Lower leg skin (tissue), 4 donors: Measurements from ENCODE around the gene CCR3. TPM values are rescaled to one million over a fixed set of nuclear protein-coding genes. Genes with fewer than 3 reads are reported as not detected.

Experiments used
- DNase-seq, 2 donors: peaks; one replicate each; pipeline ENCODE4 v3.0.0-alpha.2; 2019; ENCODE audit warnings: low spot score in 2 of 2
- H3K4me3 ChIP-seq: fragments of 200-600 bp; sonication (generic); 2 replicates; pipeline ENCODE4 v1.5.1; 2017; ENCODE audit warnings: mild to moderate bottlenecking, low read depth; ENCODE audit not compliant: poor library complexity, severe bottlenecking
- POLR2A ChIP-seq, 2 donors: fragments of 450-650 bp; IDR thresholded peaks; one replicate each; pipeline ENCODE4 v1.6.1; 2016 to 2017; ENCODE audit warnings: antibody characterized with exemption in 2 of 2, mild to moderate bottlenecking in 1 of 2, moderate library complexity in 1 of 2
- WGBS, 2 donors: methylation state at CpG; one replicate each; pipeline ENCODE4 v1.1.5; 2018; 5-methylcytosine and 5-hydroxymethylcytosine counted together
- intact Hi-C: fragments of 100-400 bp; cut with DNase I; formaldehyde crosslinking; loops from one replicate; pipeline ENCODE4 v1.15.0; 2023; ENCODE audit warnings: low total_unique reads
- total RNA-seq, 4 donors: library from RNA; depleted of rRNA; stranded (reverse); fragments of >200 nt; gene quantifications; one replicate each; pipeline ENCODE4 v1.1.0, GENCODE V29; 2016
- TF ChIP-seq, protein P1 (sequence below), 3 donors: fragments of 450-650 bp; IDR thresholded peaks; one replicate each; pipeline ENCODE4 v1.5.1; 2016; ENCODE audit warnings: antibody characterized with exemption in 3 of 3, mild to moderate bottlenecking in 3 of 3, moderate library complexity in 2 of 3

The CCR3 gene
- total RNA-seq, 4 donors from 2014 or later: 0.55 to 3.2 (median 2.4) TPM

DNA sequence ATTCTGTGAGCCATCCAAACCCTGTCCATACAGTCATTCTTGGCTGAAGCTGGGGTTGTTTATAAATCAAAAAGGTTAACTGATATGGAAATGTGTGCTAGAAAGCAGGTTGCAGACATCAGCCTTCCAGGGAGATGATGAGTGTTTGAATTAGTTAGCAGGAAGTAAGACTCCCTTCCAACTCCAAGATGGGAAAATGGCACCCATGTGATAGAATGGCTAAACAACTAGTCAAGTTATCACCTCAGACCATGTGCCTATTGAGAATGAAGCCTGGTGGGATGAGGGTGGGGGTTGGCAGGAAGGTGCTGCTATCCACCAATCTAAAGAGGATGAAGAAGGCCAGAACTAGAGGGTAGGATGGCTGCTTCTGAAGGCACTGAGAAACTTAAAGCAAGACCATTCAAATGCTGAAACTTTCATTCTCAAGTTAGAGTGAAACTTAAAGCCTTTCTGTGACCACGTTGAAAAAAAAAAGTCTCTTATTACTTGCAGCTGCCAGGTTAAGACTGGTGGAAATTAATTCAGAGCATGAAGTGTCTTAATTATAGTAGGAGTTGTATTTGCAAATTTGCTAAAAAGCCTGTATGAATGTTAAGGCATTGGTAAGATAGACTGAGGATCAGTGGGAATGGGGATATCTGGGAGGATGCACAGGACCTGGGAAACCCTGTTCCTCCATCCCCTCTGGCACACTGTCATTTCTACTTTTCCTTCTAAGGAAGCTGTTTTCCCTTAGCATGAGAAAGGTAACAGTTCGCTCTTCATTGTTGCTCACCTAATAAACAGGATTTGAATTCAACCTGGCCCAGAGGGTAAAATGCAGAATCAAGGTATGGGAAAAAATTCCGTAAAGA lies 36.8 kb downstream of the CCR3 start:
- DNase-seq: no peak
- WGBS, 2 donors: 87 to 92% methylated on average over 3 of the region's 3 CpGs
- TF ChIP-seq, protein P1, sequence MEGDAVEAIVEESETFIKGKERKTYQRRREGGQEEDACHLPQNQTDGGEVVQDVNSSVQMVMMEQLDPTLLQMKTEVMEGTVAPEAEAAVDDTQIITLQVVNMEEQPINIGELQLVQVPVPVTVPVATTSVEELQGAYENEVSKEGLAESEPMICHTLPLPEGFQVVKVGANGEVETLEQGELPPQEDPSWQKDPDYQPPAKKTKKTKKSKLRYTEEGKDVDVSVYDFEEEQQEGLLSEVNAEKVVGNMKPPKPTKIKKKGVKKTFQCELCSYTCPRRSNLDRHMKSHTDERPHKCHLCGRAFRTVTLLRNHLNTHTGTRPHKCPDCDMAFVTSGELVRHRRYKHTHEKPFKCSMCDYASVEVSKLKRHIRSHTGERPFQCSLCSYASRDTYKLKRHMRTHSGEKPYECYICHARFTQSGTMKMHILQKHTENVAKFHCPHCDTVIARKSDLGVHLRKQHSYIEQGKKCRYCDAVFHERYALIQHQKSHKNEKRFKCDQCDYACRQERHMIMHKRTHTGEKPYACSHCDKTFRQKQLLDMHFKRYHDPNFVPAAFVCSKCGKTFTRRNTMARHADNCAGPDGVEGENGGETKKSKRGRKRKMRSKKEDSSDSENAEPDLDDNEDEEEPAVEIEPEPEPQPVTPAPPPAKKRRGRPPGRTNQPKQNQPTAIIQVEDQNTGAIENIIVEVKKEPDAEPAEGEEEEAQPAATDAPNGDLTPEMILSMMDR (IDR thresholded peaks at IDR 0.05): no peak
- TF ChIP-seq POLR2A (IDR thresholded peaks at IDR 0.05): no peak
- intact Hi-C loops: no loop called here
- H3K4me3 ChIP-seq: no peak overlapping the region

DNA sequence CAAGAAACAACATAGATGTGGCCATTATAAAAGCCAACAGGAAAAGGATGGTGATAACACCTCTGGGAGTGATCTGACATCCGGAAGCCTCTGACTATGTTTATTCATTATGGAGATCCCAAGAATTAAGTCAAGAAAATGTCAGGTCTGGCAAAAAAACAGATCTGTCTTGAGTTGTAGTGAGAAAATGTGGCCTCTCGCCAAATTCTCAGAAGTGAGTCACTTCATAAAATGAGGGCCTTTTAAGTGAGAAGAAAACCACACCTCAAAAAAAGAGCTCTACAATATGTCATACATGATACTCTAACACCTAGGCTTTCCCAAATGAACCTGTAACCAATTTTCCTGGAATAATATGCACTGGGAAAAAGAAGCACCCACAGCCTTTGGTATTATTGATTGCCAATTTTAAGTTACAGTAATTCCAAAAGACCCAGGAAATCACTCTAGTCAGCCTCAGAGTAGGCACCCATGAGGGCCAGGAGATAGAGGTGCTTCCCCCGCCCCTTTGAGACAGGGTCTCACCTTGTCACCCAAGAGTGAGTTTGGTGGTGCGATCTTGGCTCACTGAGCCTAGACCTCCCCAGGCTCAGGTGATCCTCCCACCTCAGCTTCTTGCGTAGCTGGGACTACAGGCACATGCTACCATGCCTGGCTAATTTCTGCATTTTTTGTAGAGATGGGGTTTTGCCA lies 38.0 kb downstream of the CCR3 start:
- DNase-seq: no peak
- intact Hi-C loops: no loop called here
- 73 to 80% methylated on average over 5 of the region's 5 CpGs for WGBS, 2 donors
- H3K4me3 ChIP-seq: no peak overlapping the region
- TF ChIP-seq, protein P1 (IDR thresholded peaks at IDR 0.05): no peak
- TF ChIP-seq POLR2A (IDR thresholded peaks at IDR 0.05): no peak

DNA sequence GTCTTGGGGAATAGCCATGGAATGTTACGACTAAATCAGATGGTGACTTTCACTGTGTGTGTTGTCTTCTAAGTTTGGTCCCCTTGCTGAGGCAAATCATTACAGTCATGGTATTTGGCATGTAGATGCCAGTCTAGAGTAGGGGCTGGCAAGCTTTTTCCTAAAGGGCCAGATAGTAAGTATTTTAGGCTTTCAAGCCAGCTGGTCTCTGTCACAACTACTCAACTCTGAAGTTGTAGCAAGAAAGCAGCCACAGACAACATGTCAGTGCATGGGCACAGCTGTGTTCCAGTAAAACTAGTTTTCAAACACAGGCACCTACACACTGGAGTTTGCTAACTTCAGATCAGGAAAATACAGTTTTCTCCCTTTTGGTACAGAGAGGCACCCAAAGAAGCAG lies 39.3 kb downstream of the CCR3 start:
- intact Hi-C loops: no loop called here
- DNase-seq: no peak
- H3K4me3 ChIP-seq: no peak overlapping the region

DNA sequence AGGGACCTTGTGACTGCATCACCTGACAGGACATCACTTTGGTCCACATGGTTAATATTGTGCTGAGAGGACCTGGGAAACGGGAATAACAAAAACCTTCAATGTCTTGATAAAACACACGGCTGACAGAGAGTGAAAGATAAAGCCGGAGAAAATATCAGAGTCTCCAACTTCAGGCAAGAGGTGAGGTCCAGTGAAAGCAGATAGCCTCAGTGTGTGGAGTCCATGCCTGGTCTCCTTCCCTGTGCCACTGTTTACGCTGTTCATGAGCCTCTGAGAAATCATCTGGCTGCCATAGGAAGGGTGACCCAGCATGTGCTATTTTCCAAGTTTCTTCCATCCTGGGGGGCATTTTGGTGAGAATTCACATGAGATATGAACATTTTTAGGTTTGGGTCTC lies 39.8 kb downstream of the CCR3 start:
- DNase-seq: no peak
- 46 to 58% methylated on average over 4 of the region's 4 CpGs for WGBS, 2 donors
- no peak overlapping the region for H3K4me3 ChIP-seq
- intact Hi-C loops: no loop called here
- no peak for TF ChIP-seq POLR2A (IDR thresholded peaks at IDR 0.05)

More for the DNA sequence above, 39.3 kb downstream of the CCR3 start:
- TF ChIP-seq POLR2A (IDR thresholded peaks at IDR 0.05): no peak
- TF ChIP-seq, protein P1 (IDR thresholded peaks at IDR 0.05): no peak
- WGBS, 2 donors: 62 to 71% methylated on average over 1 of the region's 1 CpG

- no peak for DNase-seq
- intact Hi-C loops: no loop called here
- 83 to 91% methylated on average over 2 of the region's 2 CpGs for WGBS, 2 donors
- H3K4me3 ChIP-seq: no peak overlapping the region
- TF ChIP-seq POLR2A (IDR thresholded peaks at IDR 0.05): no peak
- TF ChIP-seq, protein P1 (IDR thresholded peaks at IDR 0.05): no peak
These were observed 40.4 kb downstream of the CCR3 start for GRCh38 chr3:46282696-46283095.

- H3K4me3 ChIP-seq: no peak overlapping the region
- WGBS, 2 donors: 93 to 94% methylated on average over 2 of the region's 2 CpGs
- no peak for TF ChIP-seq POLR2A (IDR thresholded peaks at IDR 0.05)
- TF ChIP-seq, protein P1 (IDR thresholded peaks at IDR 0.05): no peak
- intact Hi-C loops: no loop called here
- no peak for DNase-seq
These were observed 41.7 kb downstream of the CCR3 start for GRCh38 chr3:46283881-46284450.
